EH (cell line): Measurements from ENCODE around the gene DENND1A.
A peak's percentile ranks its signal among the peaks of the same experiment; 100 is the strongest.

Source experiments
- DNase-seq: peaks from one replicate; pipeline ENCODE4 v3.0.0-alpha.2; 2015; ENCODE audit warnings: low read depth

Gene DENND1A

GRCh38 chr9:123353984-123354591 is 575.8 kb downstream of the DENND1A start:
- DNase-seq, result peak; percentile 61

DNA sequence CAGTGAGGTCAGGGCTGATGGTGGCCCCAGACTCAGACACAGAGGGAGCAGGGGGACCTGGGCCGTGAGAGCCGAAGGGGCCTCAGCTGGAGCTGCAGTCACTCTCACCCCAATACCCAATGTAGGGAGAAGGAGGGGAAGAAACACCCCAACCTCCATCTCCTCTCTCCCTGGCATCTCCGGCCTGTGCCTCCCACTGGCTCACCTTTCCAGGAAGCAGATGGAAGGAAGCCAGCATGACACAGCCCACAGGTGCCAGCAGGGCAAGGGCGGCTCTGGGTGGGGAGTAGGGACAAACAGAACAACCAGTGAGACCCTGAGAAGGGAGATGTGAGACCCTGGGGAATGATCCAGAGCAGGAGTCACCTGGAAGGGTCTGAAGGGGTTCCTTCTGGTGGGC is 576.9 kb downstream of the DENND1A start:
- DNase-seq, result no peak

DNA sequence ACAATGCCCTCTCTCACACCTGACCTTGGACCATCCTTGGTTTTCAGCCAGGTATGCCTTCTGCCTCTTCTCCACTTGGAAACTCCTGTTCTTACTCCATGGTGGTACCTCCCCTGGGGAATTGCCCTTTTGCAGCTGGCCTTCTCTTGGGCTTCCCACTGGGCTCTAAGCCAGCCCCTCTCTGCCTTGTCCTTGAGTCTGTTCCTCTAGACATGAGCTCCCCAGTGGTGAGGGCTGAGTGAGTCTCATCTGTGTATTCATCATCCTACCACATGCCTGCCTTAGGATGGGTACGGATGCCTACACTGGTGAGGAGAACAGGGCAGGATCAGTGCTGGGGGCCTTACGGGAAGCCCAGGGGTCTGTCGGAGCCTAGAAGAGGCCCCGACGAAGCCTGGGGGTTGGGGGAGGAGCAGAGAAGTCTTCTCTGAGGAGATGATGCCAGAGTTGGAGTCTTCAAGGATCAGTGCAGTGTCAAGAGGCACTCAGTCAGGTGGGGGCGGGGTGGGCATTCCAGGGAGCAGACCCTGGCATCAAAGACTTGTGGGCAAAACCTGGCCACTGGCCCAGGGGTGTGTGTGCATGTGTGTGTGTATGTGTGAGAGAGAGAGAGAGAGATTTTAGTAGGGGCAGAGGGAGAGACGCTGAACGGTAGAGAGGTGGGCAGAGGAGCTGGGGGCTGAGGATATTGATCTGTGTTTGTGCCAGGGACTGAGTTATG is 579.2 kb downstream of the DENND1A start:
- DNase-seq, result no peak

DNA sequence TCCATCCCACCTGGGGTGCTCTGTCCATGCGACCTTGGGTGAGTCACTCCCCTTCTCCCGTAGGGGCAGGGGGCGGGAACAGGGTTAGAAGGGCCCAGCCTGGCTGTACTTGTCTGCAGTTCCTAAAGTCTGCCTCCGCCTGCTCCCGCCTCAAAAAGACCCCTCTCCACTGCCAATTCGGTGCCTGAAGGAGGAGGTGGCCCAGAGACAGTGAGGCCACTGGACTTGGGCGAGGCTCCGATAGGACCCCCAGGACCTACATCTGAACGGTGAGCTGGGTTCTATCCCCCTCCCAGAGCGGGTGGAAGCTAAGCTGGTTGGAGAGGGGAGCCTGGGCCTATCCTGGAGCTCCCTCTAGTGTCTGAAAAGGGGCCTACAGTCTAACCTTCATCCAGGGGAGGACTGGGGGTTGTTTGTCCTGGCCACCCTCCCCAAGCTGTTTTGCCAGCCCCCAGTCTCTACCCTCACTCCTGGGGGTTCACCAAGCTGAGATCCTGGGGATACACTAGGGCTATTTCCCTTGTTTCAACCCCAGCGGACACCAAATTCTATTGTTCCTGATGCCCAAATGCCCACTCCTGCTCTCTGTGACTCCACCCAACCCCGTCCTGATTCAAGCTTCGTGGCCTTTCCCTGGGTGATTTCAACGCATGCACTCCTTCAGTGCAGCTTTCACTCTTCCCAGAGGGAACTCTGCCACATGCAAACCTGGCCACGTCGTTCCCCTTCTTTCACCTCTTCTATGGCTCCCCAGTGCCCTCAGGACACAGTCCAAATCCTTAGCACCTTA is 580.0 kb downstream of the DENND1A start:
- DNase-seq, result peak; percentile 63

DNA sequence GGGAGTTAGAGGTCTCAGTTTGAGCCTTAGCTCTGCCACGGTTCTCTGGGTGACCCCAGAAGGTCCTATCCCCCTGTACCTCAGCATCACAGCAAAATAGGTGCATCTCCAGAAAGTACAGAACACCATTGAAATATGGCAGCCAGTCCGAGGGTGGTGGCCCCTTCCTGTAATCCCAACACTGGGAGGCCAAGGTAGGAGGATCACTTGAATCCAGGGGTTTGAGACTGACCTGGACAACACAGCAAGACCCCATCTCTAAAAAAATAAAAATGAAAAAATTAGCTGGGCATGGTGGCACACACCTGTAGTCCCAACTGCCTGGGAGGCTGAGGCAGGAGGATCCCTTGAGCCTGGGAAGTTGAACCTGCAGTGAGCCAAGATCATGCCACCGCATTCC is 580.9 kb downstream of the DENND1A start:
- DNase-seq, result no peak

DNA sequence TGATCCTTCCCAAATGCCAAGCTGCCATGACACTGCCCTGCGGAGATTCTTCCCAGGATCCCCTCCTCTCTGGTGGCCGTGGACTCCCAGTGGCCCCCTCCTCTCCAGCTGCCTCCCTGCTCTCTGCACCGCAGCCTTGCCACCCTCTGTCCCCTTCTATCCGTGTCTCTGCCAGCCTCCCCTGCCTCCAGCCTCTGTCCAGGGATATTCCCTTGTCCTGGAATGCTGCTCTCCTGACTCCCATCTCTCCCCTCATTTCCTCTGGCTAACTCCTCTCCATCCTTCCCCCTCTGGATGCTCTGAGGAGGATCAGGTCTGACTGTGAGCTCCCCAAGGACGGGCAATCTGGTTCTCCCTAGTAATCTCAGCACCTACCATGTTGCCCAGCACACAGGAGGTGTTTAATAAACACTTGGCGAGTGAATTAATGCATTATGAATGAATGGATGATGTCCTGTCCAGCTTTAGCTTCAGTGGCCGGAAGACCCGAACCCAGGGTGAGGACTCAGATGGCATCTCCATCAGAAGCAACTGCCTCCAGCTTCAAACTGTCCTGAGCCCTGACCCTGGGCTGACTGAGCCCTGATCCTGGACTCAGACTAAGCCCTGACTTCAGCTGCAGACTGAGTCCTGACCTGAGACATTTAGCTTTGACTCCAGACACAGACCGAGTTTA is 581.5 kb downstream of the DENND1A start:
- no peak for DNase-seq

- no peak for DNase-seq
Observed at GRCh38 chr9:123347289-123348060, 582.5 kb downstream of the DENND1A start.

DNA sequence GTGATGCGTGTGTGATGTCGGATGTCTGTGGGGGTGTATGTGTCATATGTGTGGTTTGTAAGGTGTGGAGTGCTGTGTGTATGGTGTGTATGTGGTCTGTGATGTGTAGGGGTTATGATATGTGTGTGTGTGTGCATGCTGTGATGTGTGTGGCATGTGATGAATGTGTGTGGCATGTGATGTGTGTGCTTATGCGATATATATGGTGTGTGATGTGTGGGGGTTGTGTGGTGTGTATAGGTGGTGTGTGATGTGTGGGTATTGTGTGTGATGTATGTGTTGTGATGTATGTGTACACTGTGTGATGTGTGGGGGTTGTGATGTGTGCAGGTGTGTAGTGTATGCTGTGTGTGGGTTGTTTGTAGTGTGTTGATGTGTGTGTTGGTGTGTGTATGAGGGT is 583.1 kb downstream of the DENND1A start:
- no peak for DNase-seq

DNA sequence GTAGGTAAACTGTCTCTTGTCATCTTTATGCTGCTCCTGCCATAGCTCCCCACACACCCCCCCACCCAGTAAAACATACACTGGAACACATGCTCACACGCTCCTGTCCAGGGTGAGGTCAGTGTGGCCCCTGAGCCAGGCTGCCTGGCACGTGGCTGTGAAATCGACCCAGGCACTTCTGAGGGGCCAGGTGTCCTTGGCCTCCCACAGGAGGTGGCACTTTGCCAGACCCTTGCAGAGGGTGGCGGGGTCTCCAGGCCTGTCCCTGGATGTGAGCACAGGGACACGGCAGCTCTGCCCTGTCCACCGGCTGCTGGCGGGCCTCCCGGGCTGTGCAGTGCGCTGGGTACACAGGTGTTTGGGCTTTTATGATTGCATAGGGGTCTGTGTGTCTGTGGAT is 583.9 kb downstream of the DENND1A start:
- DNase-seq, result no peak

GRCh38 chr9:123345567-123345955 is 584.4 kb downstream of the DENND1A start:
- DNase-seq, result no peak

GRCh38 chr9:123344192-123344949 is 585.6 kb downstream of the DENND1A start:
- DNase-seq, result no peak

GRCh38 chr9:123343443-123344191 is 586.3 kb downstream of the DENND1A start:
- DNase-seq, result no peak

DNA sequence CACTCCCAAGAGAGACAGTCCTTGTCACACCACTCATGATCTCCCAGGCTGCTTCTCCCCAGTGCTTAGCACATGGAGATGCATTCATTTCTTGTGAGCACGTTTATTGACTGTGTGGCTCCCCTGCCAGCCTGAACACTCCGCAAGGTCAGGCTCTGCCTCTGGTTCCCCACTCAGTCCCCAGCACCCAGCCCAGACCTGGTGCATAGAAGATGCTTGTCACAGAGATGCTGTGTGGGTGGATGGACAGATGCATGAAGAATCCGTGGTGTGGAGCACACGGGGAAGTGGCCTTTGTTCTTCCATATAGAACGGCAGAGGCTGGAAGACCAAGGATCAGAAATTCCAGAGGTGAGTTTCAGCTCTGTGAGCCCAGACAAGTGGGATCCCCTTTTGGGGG is 587.7 kb downstream of the DENND1A start:
- no peak for DNase-seq

DNA sequence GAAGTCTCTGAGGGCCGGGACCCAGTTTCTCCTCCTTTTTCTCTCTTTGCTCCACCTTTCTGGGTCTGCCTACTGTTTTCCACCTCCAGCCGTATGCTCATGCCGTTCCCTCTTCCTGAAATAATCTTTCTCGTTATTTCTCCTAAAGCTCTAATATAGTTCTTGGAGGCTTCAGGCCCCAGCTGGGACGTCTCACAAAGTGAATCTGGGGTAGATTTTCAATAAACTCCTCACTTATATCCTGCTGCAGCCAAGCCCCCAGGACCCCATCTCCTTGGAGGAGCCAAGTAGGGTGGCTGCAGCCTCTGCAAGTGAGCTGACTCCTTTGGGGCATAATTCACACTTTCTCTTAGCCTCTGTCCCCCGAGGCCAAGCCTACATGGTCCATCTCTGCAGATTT is 588.1 kb downstream of the DENND1A start:
- DNase-seq, result no peak

GRCh38 chr9:123339666-123340510 is 590.0 kb downstream of the DENND1A start:
- DNase-seq, result peak; percentile 13

DNA sequence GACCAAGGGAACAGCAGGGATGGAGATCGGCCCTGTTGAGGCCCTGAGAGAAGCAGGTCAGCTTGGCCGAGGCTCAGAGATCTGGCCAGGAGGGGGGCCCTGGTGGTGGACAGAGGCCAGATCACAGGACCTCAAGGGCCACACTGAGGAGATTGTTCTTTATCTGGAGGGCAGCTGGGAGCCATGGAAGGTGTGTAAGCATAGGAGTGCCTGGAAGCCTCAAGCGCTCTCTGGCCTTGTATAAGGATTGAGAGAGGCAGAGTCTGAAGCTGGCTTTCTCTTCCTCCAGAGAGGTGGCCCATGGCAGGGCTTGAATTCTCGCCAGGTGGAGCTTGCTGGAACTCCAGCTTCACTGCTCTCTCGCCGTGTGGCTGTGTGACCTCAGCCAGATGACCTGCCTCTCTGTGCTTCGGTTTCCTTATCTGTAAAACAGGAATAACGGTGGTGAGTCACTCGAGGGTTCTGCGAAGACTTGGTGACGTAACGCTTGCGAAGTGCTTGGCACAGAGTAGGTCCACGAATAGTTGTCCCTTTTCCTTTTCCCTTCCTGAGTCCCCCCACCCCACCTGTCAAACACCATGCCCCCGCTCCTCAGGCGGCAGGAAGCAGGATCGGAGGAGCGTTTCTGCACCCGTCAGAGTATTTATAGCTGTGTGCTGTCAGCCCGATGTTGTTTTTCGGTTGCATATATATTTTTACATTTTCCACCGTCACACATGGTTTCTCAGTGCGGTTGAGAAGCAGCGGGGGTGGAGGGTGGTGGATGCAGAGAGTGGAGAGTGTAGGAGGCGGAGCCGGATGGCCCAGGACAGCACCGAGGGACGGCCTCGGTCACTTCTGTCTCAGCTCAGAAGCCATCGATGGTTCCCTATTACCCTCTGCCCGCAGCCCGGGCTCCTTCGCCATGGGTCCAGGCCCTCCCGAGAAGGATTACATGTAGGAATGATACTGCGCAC is 590.9 kb downstream of the DENND1A start:
- no peak for DNase-seq

DNA sequence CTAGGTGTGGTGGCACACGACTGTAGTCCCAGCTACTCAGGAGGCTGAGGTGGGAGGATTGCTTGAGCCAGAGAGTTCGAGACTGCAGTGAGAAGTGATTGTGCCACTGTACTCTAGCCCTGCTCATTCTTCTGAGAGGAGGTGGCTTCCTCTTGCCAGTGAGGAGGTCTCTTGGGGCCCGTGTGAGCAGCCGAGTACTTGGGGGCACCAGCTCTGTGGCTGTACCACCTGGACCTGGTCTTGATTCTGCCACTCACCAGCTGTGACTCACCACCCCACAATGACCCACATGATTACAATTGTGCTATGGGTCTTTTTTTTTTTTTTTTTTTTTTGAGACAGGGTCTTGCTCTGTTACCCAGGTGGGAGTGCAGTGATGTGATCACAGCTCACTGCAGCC is 592.0 kb downstream of the DENND1A start:
- DNase-seq, result no peak

DNA sequence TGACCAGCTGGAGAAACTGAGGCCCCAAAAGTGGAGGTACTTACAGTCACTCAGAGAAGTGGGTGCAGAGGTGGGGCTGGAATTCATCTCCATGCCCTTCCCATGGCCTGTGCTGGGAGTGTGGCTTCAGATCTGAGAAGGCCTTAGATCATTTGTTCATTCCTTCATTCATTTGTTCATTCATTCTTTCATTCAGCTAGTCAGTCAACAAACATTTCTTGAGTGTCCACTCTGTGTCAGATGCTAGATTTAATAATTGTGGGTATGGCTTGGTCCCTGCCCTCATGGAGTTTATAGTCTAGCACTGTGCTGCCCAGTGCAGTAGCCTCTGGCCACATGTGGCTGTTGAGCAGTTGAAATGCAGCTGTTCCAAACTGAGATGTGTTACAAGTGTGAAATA is 593.0 kb downstream of the DENND1A start:
- DNase-seq, result no peak
